PC-9 (cell line): Measurements from ENCODE around the gene TANGO6.

ENCODE experiments used
- CTCF ChIP-seq: fragments of 200-600 bp; sonication (generic); conservative IDR thresholded peaks from 2 replicates; pipeline ENCODE4 v1.6.1; 2017; ENCODE audit warnings: mixed run types, antibody characterized with exemption, mild to moderate bottlenecking, moderate library complexity
- EZH2 ChIP-seq: fragments of 200-600 bp; sonication (generic); IDR thresholded peaks from 2 replicates; pipeline ENCODE4 v1.8.0; 2017; ENCODE audit warnings: antibody characterized with exemption, low read depth

- TF ChIP-seq CTCF: no peak
- TF ChIP-seq EZH2: no peak
Measured at GRCh38 chr16:68869492-68870088, 26.3 kb downstream of the TANGO6 start.
